LNCAP (cell line): ENCODE measurements around the gene FANCF.

Experiments
- CTCF ChIP-seq: fragments of 450-650 bp; IDR thresholded peaks from 2 replicates; pipeline ENCODE4 v1.5.1; 2017; ENCODE audit warnings: mild to moderate bottlenecking

FANCF gene

GRCh38 chr11:22625448-22626287 is at the start of gene FANCF:
Gene FANCF (minus strand): TSS chr11:22625823. CDS start chr11:22625810, 13 bp downstream.
- no peak for TF ChIP-seq CTCF

- TF ChIP-seq CTCF, result no peak
Measured at GRCh38 chr11:22674470-22675439, 49.1 kb upstream of the FANCF start.

GRCh38 chr11:22671751-22672150 is 46.1 kb upstream of the FANCF start:
- TF ChIP-seq CTCF, result no peak

GRCh38 chr11:22670830-22671229 is 45.2 kb upstream of the FANCF start:
- peak; percentile 47; the same call in 1 of the 2 replicates for TF ChIP-seq CTCF

- TF ChIP-seq CTCF, result no peak
Measured at GRCh38 chr11:22669368-22669767, 43.7 kb upstream of the FANCF start.

GRCh38 chr11:22668005-22668796 is 42.6 kb upstream of the FANCF start:
- TF ChIP-seq CTCF, result no peak
